Body of pancreas (tissue), 4 donors: Measurements from ENCODE around the gene TNNT1. TPM values are rescaled to one million over a fixed set of nuclear protein-coding genes. Genes with fewer than 3 reads are reported as not detected.
"Not testable (repeated sequence)": the region's sequence is repeated elsewhere in the genome, so short reads cannot be mapped to it uniquely, and the experiment has no call there.

Experiments
- ATAC-seq: fragments of 150-250 bp; one replicate; pipeline ENCODE4 v1.9.1; 2016
- DNase-seq, 4 donors: peaks; one replicate each; pipeline ENCODE4 v3.0.0-alpha.2; 2019
- H3K27ac ChIP-seq, 4 donors: fragments of 200-600 bp; sonication (generic); 1 replicate in 3 of 4; 2 replicates in 1 of 4; pipeline versions ENCODE4 v1.5.1 to v1.6.1; 2016 to 2019; ENCODE audit warnings: mild to moderate bottlenecking in 1 of 4, mixed read lengths in 1 of 4, moderate library complexity in 1 of 4
- H3K27me3 ChIP-seq, 2 donors: fragments of 200-600 bp; sonication (generic); one replicate each; pipeline ENCODE4 v1.6.0; 2016; ENCODE audit warnings: mild to moderate bottlenecking in 1 of 2
- H3K36me3 ChIP-seq, 2 donors: fragments of 200-600 bp; sonication (generic); replicated peaks in 1 of 2; 2 replicates each; pipeline ENCODE4 v1.5.1; 2016; ENCODE audit warnings: low read depth in 2 of 2; ENCODE audit not compliant: insufficient read depth in 1 of 2
- H3K4me1 ChIP-seq: fragments of 200-600 bp; sonication (generic); one replicate; pipeline ENCODE4 v1.6.0; 2016
- H3K4me3 ChIP-seq, 2 donors: fragments of 200-600 bp; sonication (generic); 1 replicate in 1 of 2; 2 replicates in 1 of 2; pipeline ENCODE4 v1.5.1; 2016 to 2019
- H3K9me3 ChIP-seq, 3 donors: fragments of 200-600 bp; sonication (generic); 1 replicate in 2 of 3; 2 replicates in 1 of 3; pipeline ENCODE4 v1.5.1; 2016
- POLR2A ChIP-seq, 3 donors: fragments of 450-650 bp; IDR thresholded peaks; one replicate each; pipeline ENCODE4 v1.6.1; 2016; ENCODE audit warnings: antibody characterized with exemption in 3 of 3, mild to moderate bottlenecking in 2 of 3
- WGBS, 2 donors: methylation state at CpG; one replicate each; pipeline ENCODE4 v1.1.5; 2017; 5-methylcytosine and 5-hydroxymethylcytosine counted together
- intact Hi-C: fragments of 100-400 bp; cut with DNase I; formaldehyde crosslinking; loops from one replicate; pipeline ENCODE4 v1.15.1; 2023
- total RNA-seq, 2 donors: library from RNA; depleted of rRNA; stranded (reverse); fragments of >200 nt; gene quantifications; one replicate each; pipeline ENCODE4 v1.1.0, GENCODE V29; 2016
- TF ChIP-seq, protein P1 (sequence below), 7 experiments: fragments of 450-650 bp in 4 of 7; fragments of 200-600 bp in 3 of 7; sonication (generic) in 3 of 7; IDR thresholded peaks; one replicate each; pipeline ENCODE4 v1.5.1; 2016 to 2019; ENCODE audit warnings: antibody characterized with exemption in 7 of 7

Gene TNNT1
- total RNA-seq, 2 donors from 2014 or later, result not detected

DNA sequence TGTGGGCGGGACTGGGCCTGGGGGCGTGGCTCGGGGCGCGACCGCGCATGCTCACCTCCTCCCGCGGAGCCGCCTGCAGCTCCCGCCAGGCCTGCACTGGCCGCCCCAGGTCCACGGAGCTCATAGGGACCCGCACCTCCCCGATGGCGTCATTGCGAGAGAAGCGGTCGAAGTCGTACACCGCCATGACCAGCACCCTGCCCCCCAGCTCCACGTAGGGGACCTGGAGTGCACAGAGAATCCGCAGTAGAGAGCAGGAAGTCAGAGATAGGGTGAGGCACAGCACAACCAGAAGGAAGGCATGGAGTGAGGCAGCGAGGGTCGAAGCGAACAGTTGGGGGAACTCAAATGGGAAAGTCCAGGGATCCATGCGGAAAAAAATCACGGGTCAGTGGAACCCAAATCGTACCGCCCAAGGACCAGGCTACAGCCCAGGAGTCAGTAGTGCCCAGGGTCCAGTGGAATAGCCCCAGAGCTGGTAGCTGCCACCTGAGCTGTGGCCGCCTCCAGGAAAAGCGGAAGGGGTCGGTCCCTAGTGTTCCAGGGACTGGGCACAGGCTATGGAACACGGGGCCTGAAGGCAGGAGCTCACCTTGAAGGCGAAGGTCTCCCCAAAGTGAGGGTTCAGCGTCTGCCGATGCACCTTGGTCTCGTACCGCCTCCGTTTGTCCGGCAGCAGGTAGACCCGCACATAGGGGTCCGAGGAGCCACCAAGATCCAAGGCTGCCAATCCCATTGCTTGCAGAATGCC is 26.3 kb upstream of the TNNT1 start:
- no peak for ATAC-seq
- 43 to 53% methylated on average over 21 to 43 of the region's 43 CpGs for WGBS, 2 donors
- DNase-seq, result no peak
- Histone ChIP-seq H3K27ac (no peak overlapping the region), H3K9me3 (no peaks in the 10 kb centered on the region), H3K4me1 (peaks cover 24% of the 10 kb centered on the region), H3K4me3 (no peak overlapping the region), H3K36me3 (no peaks in the 10 kb centered on the region), H3K27me3 (peaks cover 0 to 61% of the 10 kb centered on the region in 2 donors)
- intact Hi-C loops, result no loop called here
- TF ChIP-seq POLR2A (IDR thresholded peaks at IDR 0.05), result no peak
- TF ChIP-seq, protein P1, sequence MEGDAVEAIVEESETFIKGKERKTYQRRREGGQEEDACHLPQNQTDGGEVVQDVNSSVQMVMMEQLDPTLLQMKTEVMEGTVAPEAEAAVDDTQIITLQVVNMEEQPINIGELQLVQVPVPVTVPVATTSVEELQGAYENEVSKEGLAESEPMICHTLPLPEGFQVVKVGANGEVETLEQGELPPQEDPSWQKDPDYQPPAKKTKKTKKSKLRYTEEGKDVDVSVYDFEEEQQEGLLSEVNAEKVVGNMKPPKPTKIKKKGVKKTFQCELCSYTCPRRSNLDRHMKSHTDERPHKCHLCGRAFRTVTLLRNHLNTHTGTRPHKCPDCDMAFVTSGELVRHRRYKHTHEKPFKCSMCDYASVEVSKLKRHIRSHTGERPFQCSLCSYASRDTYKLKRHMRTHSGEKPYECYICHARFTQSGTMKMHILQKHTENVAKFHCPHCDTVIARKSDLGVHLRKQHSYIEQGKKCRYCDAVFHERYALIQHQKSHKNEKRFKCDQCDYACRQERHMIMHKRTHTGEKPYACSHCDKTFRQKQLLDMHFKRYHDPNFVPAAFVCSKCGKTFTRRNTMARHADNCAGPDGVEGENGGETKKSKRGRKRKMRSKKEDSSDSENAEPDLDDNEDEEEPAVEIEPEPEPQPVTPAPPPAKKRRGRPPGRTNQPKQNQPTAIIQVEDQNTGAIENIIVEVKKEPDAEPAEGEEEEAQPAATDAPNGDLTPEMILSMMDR (IDR thresholded peaks at IDR 0.05), result no peak

DNA sequence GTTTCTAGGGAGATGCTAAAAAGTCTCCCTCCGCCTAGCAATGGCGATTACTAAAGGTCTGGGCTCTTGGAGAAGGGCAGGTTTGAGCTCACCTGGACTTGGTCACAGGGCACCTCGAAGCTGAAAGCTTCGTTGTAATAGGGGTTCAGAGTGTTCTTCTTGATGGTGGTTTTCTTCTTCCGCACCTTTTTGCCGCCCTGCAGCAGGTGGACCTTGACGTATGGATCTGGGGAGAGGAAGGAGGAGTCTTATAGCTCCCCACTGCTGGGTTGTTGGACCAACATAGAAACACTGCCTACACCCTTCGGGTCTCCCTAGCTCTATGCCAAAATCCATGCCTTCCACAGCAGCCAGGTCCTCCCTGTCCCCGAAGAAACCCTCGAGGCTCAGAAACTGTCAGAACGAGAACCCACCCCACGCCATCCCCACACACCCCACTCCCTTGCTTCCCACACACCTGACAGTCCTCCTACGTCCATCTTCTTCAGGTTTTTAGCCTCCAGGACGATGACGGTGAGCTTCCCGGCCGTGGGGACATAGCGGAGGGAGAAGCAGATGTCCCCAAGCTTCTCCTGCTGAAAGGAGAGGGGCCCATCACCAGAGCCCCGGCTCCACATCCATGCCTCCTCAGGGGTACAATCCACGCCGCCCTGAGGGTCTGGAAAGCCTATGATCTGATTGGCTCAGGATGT is 25.6 kb upstream of the TNNT1 start:
- no peak for TF ChIP-seq POLR2A (IDR thresholded peaks at IDR 0.05)
- intact Hi-C loops, result no loop called here
- no peak for ATAC-seq
- Histone ChIP-seq H3K4me1 (peaks cover 17% of the 10 kb centered on the region), H3K27me3 (peaks cover 0 to 54% of the 10 kb centered on the region in 2 donors), H3K9me3 (no peaks in the 10 kb centered on the region), H3K27ac (no peak overlapping the region), H3K36me3 (no peaks in the 10 kb centered on the region), H3K4me3 (no peak overlapping the region)
- no peak for DNase-seq
- WGBS, 2 donors, result 46 to 59% methylated on average over 13 to 21 of the region's 21 CpGs

DNA sequence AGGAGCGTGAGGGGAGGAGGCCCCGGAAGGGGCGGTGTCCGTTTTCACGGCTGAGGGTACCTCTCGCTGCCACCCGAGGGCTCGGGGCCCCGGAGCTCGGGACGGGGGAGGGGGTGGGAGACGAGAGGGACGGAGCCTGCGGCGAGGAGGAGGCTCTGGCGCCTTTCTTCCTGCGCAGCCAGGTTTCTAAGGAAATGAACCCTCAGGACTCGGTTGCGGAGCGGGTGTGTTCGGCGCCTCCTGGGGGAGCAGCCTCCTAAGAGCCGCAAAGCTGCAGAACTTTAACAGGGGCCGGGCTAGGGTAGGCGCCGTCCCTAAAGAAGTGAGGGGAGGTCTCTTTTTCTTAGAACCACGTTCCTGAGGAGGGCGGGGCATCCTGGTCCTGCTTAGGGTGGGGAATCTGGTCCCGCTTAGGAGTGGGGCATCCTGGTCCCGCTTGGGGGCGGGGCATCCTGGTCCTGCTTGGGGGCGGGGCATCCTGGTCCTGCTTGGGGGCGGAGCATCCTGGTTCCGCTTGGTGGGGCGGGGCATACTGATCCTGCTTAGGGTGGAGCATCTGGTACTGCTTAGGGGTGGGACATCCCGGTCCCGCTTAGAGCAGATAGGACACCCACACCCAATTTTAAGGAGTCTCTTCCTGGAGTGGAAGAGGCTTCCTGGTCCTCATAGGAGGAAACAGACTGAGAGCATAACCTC is 24.9 kb upstream of the TNNT1 start:
- Histone ChIP-seq H3K4me3 (no peak overlapping the region), H3K27ac (no peak overlapping the region), H3K9me3 (no peaks in the 10 kb centered on the region), H3K27me3 (peaks cover 0 to 48% of the 10 kb centered on the region in 2 donors), H3K4me1 (peaks cover 10% of the 10 kb centered on the region), H3K36me3 (no peaks in the 10 kb centered on the region)
- peak; percentile 34 for ATAC-seq
- DNase-seq, result peak; percentile 25 to 50 (median 36)
- TF ChIP-seq POLR2A (IDR thresholded peaks at IDR 0.05), result no peak
- TF ChIP-seq, protein P1 (IDR thresholded peaks at IDR 0.05), result no peak
- 1 to 8% methylated on average over 32 to 37 of the region's 37 CpGs for WGBS, 2 donors
- intact Hi-C loops, result no loop called here

DNA sequence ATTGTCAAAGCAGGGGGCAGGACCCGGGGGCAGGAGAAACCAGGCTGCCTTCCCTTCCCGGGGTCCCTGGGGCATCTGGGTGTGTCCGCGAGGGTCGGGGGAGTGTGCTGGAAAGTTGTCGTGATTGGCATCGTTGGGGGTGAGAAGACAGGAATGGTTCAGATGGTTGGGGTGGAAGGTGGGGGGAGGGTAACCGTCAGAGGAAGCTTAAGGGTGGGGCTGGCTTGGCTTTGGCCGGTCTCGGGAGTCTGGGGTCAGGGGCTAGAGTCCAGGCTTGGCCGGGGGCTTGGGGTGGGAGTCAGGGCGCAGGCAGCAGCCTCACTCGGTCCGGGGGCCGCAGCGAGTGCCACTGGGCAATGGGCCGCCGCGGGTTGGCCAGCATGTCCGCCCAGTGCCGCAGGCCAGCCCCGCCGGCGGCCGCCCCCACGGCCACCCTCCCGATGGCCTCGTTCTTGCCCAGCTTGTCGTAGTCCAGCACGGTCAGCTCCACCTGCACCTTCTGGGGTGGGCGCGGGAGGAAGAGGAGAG is 24.2 kb upstream of the TNNT1 start:
- Histone ChIP-seq H3K36me3 (no peaks in the 10 kb centered on the region), H3K4me1 (peaks cover 8% of the 10 kb centered on the region), H3K9me3 (no peaks in the 10 kb centered on the region), H3K4me3 (no peak overlapping the region), H3K27ac (no peak overlapping the region), H3K27me3 (peaks cover 0 to 42% of the 10 kb centered on the region in 2 donors)
- WGBS, 2 donors, result 1 to 8% methylated on average over 11 to 32 of the region's 32 CpGs
- TF ChIP-seq, protein P1 (IDR thresholded peaks at IDR 0.05), result no peak
- no peak for TF ChIP-seq POLR2A (IDR thresholded peaks at IDR 0.05)
- intact Hi-C loops, result no loop called here
- ATAC-seq (no peak), DNase-seq (no peak)

DNA sequence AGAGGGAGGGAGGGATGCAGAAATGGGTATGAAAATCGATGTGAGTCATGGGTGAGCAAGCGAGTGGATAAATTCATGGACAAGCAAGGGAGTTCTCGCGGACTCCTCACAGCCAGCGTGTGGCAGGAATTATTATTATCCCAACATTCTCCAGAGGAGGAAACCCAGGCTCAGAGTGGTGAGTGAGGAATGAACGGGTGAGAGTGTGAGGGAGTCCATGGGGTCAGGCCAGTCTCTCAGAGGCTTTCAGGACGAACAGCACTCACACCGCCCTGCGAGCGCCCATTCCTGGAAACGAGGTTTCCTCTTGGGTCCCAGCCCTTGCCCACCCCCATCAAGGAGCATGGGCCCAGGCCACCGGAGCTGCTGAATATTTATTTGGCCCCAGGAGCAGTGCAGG is 23.7 kb upstream of the TNNT1 start:
- no peak for DNase-seq
- Histone ChIP-seq H3K4me3 (no peak overlapping the region), H3K27me3 (peaks cover 0 to 38% of the 10 kb centered on the region in 2 donors), H3K27ac (no peak overlapping the region), H3K9me3 (no peaks in the 10 kb centered on the region), H3K4me1 (peaks cover 8% of the 10 kb centered on the region), H3K36me3 (no peaks in the 10 kb centered on the region)
- intact Hi-C loops, result no loop called here
- WGBS, 2 donors, result 17 to 20% methylated on average over 12 of the region's 12 CpGs
- no peak for TF ChIP-seq POLR2A (IDR thresholded peaks at IDR 0.05)
- TF ChIP-seq, protein P1 (IDR thresholded peaks at IDR 0.05), result no peak
- no peak for ATAC-seq

DNA sequence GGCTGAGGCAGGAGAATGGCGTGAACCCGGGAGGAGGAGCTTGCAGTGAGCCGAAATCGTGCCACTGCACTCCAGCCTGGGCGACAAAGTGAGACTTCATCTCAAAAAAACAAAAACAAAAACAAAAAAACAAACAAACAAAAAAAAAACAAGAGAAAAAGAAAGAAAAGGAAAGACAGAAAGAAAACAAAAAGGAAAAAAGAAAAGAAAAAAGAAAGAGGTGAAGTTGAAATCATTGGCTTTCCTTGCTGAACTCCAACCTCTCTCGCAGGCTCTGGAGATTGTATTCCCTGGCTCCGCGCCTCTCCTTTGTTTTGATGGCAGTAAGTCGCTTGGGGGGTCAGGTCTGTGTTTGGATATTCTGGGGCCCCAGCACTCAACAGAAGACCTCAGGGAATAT is 23.3 kb upstream of the TNNT1 start:
- H3K9me3 ChIP-seq, H3K27ac ChIP-seq, H3K4me1 ChIP-seq, H3K36me3 ChIP-seq, DNase-seq, H3K4me3 ChIP-seq, ATAC-seq, intact Hi-C loops: not testable (repeated sequence)
- 54 to 59% methylated on average over 9 of the region's 9 CpGs for WGBS, 2 donors
- peaks cover 0 to 38% of the 10 kb centered on the region in 2 donors for H3K27me3 ChIP-seq
